ENCODE results near the gene TRABD2B.

Gene TRABD2B

GRCh38 chr1:47931395-47931794 lies 65.8 kb downstream of the TRABD2B start:
- no peak for DNase-seq

DNA sequence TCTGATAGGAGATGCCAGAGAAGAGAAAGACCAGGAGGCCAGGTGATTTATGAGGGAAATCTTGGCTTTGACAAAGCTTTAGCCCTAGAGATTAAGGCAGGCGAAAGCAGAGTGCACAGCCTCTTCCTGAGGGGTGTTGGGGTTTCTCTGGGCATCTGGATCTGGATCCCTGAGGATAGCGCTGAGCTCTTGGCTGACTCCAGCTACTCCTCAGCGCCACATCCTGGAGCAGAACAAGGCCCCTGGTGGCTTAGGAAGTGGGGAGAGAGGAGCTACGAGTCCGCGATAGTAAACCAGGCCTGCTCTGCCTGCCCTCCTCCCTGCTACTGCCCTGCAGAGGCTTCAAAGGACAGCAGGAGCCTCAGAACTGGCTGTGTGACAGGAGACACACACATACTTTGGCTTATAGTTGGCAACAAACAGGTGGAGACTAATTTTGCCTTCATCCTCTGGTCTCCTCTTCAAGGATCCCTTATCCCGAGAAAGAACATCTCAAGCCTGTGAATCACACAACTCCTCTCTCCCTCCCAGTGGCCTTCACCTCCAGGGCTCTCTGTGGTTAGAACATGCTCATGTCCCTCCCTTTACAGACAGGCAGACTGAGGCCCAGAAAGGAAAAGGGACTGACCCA lies 66.9 kb downstream of the TRABD2B start:
- no peak for DNase-seq

GRCh38 chr1:47927165-47927564 lies 70.0 kb downstream of the TRABD2B start:
- DNase-seq, result no peak

DNA sequence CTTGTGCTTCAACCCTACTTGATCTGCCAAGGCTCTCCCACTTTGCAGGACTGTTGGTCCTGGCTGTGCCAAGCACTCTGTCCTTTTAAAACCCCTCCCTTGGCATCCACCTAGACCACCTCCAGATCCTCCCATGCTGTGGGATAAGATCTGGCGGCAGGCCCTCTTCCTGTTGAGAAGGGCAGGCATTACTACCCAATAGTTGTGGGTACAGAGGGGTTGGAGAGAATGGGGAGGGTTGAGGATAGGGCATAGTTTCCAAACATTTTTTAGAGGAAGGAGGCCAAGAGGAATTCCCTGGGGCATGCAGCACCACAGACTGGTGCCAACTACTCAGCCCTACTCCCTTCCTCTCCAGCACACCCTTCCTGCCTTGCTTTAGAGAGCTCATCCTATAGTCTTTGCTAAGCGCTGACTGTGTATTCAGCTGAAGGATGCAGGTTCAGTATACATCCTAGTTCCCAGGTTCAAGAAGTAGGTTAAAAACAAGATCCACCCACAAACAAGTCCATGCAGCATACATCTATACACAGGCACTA lies 70.7 kb downstream of the TRABD2B start:
- no peak for DNase-seq

DNA sequence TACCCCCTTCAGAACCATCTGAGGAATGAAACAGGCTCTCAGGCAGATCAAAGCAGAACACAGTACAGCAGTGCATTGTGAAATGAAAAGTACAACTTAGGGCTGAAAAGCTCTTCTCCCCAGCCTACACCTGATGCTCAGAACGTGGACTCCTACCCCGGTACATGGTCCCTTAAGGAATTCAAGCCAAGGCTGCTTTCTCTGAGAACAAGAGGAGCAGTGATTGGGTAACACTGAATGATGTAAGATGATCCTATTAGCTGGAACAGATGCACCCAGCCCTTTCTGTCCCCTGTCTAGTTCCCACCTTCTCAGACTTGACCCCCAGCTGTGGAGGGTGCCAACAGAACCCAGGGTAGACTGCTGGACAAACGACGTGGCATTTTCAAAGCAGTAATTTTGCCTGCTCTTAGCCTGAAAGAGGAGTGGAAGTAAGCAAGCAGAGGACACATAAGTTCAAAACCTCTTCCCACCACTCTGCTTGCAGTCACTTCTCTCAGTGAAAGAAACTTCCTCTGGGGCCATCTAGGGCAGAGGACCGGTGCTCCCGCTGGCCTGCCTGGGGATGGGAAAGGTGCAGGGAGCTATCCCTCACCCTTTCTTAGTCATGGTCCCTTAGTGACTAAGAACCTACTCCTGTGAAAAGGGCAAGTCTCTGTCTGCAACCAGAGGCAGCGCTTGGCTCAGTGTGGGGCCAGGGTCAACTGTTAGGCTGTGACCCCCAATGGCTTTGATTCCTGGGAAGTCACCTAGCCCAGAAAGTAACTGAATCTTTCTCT lies 72.7 kb downstream of the TRABD2B start:
- no peak for DNase-seq

GRCh38 chr1:47921935-47922415 lies 75.2 kb downstream of the TRABD2B start:
- DNase-seq, result no peak

DNA sequence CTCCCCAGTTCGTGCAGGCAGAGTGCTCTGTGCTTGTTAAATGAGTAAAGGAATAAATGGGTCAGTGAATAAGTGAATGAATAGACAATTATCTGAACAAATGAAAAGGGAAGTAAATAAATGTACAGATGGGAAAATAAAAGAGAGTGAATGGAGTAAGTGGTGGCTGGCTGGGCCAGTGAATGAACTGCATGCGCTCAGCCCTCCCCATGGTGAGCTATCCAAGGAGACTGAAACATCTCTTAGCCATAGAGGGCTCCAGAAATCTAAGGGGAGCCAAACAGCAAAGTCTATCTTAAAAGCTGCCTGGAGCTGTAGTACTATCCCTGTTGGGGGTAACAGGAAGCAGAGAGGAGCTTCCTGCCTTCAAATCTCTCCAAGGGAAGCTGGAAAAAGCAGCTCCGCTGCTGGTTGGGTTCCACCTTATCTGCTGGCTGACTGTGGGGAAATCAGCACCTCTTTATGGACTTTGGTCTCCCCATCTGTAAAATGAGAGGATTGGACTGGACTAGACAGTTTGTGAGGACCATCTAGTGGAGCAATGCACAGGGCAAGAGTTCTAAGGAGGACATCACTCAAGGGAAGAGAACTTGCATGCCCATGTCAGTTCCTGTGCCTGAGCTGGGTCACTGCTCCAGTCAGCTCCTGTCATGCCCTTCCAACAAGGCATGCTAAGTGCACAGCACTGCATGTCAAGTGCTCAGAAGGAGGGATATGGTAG lies 77.9 kb downstream of the TRABD2B start:
- DNase-seq, result no peak

- DNase-seq, result no peak
These were observed 78.8 kb downstream of the TRABD2B start for GRCh38 chr1:47918257-47918867.

DNA sequence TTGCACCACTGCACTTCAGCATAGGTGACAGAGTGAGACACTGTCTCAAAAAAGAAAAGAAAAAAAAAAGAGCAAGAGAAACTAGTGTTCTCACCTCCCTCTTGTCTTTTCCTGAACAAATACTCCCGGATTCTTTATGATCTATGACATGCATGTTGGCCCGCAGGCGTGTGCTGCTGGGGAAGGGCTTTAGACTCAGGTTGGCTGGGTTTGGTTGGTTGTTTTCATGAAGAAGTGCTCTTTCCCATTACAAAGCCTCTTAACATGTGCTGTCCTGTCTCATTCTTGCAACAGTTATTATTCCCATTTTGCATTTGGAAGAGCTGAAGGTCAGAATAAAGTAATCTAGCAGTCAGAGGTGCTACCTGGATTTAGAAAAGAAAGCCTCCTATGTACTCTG lies 79.5 kb downstream of the TRABD2B start:
- DNase-seq, result no peak

- DNase-seq, result no peak
These were observed 81.4 kb downstream of the TRABD2B start for GRCh38 chr1:47915677-47916353.

GRCh38 chr1:47914952-47915676 lies 82.1 kb downstream of the TRABD2B start:
- no peak for DNase-seq

GRCh38 chr1:47914218-47914938 lies 82.8 kb downstream of the TRABD2B start:
- DNase-seq, result no peak

DNA sequence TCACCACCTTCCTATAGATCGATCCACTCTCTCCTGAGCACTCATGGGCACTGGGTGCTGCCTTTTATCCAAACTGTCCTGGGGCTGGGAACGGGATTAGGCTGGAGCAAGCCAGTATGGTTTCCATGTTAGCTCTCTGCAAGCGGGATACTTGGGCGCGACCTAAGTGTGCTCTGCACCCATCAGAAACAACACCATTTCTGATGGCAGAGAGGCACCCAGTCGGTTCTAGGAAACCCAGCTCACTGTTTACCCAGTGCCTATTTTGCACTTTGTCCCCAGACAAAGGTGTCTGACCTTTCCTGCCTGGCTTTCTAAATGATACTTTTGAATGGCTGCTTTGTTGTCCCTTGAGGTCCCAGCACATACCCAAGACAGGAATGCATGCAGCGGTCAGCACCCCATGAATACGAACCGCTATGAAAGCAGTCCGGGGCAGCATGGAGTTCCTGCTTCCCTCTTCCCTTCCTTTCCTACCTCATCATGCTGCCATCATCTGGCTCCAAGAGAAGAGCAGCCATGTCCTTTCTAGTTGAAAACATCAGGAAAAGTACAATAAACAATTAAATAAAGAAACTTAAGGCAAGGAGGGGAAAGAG lies 83.9 kb downstream of the TRABD2B start:
- DNase-seq, result no peak

GRCh38 chr1:47912756-47913155 lies 84.4 kb downstream of the TRABD2B start:
- DNase-seq, result no peak

- DNase-seq, result no peak
These were observed 85.3 kb downstream of the TRABD2B start for GRCh38 chr1:47911892-47912291.

DNA sequence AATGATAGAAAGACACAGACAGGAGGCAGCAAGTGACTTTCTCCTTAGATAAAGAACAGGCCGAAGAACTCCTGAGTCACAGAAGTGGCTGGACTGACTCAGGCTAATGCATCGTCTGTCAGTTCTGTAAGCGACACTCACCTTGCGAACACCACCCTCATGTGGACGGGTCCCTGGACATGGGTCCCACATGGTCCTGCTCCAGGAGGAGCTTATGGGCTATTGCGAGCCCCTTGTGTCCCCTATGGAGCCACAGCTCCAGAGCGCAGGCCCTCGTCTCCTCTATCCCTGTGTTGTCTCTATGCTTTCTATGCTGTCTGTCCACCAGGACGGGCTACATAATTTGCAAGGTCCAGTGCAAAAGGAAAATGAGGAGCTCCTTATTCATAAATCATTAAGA lies 85.8 kb downstream of the TRABD2B start:
- no peak for DNase-seq

DNA sequence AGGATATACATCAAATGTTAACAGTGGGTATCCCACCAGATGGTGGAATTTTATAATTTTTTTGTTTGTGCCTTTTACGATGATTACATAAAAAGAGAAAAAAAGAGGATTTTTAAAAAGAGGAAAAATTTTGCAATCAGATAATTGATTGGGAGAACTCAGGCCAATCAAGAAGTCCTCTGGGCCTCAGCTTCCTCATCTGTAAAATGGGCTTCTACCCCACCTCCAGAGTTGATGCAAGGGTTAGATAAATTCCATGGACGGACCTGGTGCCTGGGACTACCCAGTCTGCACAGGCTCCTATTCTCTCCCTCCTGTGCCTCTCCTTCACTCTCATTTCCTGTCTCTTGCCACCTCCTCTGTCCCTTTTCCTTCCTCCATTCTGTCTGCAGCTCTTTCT lies 88.9 kb downstream of the TRABD2B start:
- no peak for DNase-seq

DNA sequence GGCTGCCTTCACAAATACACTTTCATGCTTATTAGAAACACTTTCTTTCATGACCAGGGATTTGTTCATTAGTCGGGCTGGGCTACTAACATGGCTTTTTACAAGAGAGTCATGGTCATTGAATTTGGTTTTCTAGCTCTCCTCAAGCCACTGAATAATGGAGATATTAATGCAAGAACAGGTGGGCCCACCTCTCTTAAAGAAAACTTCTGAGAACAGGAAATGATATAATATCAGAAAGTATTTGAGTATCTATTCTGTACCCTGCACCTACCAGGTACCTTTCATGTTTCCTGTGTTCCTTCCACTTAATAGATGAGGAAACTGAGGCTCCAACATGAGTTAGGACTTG lies 90.0 kb downstream of the TRABD2B start:
- no peak for DNase-seq

GRCh38 chr1:47906527-47907176 lies 90.5 kb downstream of the TRABD2B start:
- no peak for DNase-seq

- no peak for DNase-seq
These were observed 91.2 kb downstream of the TRABD2B start for GRCh38 chr1:47906009-47906432.

Data from stimulated activated CD8-positive, alpha-beta memory T cell treated with anti-CD3 and anti-CD28 coated beads, Interleukin-4, amount 100 ng/mL, for 48 hours (primary cell).